D721Med (cell line): ENCODE measurements around the gene EDAR.

ENCODE experiments used
- DNase-seq: peaks from one replicate; pipeline ENCODE4 v3.0.0; 2011; ENCODE audit warnings: low spot score; ENCODE audit not compliant: insufficient read length
- FAIRE-seq: peaks from 2 replicates; lab custom pipeline; 2011; peaks lifted over from hg19 to GRCh38; lab: Jason Lieb, UNC
- CTCF ChIP-seq: IDR thresholded peaks from 2 replicates; pipeline ENCODE4 v1.5.1; 2012; ENCODE audit warnings: mild to moderate bottlenecking, control low read depth; ENCODE audit not compliant: insufficient read depth; ENCODE audit errors: missing control alignments

The EDAR gene

DNA sequence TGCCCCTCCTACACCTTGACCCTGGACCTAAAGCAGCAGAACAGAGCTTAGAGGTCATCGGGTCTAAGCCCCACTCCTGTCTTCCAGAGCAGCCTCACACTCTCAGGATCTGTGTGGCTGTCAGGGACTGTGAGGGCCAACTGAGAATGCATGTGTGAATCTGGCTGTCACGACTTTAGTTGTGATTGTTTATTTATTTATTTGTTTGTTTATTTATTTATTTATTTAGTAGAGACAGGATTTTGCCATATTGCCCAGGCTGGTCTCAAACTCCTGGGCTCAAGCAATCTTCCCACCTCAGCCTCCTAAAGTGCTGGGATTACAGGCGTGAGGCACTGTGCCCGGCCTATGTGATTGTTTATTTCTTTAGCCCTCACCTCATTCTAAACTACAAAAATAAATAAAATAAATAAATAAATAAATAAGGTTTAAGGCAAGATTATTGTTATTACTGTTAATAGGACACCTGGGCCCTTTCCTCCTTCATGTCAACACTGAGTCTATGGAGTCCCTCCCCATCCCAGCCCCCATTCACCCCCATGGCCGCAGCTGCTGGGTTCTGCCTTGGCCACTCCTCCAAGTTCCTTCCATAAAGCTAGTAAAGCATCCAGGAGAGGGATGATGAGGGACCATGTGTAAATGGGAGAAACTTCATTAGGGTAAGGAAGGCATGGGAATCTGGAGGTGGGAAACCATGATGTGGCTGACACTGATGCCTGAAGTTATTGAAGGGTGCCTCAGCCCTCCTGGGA lies 39.9 kb upstream of the EDAR start:
- FAIRE-seq, result no peak
- no peak for TF ChIP-seq CTCF
- no peak for DNase-seq

- no peak for DNase-seq
- FAIRE-seq, result no peak
- TF ChIP-seq CTCF, result no peak
Measured at GRCh38 chr2:109028277-109028676, 39.3 kb upstream of the EDAR start.

DNA sequence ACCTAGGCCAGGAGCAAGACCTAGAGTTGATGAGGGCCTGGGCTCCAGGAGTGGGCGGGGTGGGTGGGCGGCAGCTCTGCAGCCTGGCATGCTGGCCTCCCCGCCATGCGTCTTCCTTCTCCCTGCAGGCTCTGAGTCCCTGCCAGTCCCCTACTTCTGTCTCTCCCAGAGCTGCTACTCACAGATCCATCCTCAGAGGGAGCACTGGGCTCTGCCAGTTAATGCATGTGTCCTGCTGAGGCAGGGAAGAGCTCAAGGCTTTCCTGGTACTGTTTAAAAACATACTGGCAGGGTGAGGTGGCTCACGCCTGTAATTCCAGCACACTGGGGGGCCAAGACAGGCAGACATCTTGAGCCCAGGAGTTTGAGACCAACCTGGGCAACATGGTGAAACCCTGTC lies 38.7 kb upstream of the EDAR start:
- no peak for DNase-seq
- no peak for FAIRE-seq
- TF ChIP-seq CTCF, result no peak

- TF ChIP-seq CTCF, result no peak
- FAIRE-seq, result no peak
Measured at GRCh38 chr2:109024477-109024876, 35.5 kb upstream of the EDAR start.

GRCh38 chr2:109021895-109022300 lies 32.9 kb upstream of the EDAR start:
- TF ChIP-seq CTCF, result no peak
- no peak for FAIRE-seq
- DNase-seq, result no peak

More at GRCh38 chr2:109024477-109024876, 35.5 kb upstream of the EDAR start:
- no peak for DNase-seq

GRCh38 chr2:109020217-109020637 lies 31.2 kb upstream of the EDAR start:
- FAIRE-seq (no peak), DNase-seq (no peak)
- no peak for TF ChIP-seq CTCF

- no peak for TF ChIP-seq CTCF
- FAIRE-seq, result no peak
- no peak for DNase-seq
Measured at GRCh38 chr2:109018452-109018851, 29.4 kb upstream of the EDAR start.
